Activated effector memory CD4-positive, alpha-beta T cell treated with Interleukin-2 at 50 U/mL for 16 hours (primary cell): Measurements from ENCODE around the gene LATS2.

Experiments used
- DNase-seq: peaks from one replicate; pipeline ENCODE4 v3.0.0-alpha.2; 2020

Gene LATS2

GRCh38 chr13:21046203-21046602, 15.2 kb downstream of the LATS2 start:
- DNase-seq: no peak

GRCh38 chr13:21045100-21045499, 16.3 kb downstream of the LATS2 start:
- DNase-seq: no peak

GRCh38 chr13:21043898-21044297, 17.5 kb downstream of the LATS2 start:
- no peak for DNase-seq

DNA sequence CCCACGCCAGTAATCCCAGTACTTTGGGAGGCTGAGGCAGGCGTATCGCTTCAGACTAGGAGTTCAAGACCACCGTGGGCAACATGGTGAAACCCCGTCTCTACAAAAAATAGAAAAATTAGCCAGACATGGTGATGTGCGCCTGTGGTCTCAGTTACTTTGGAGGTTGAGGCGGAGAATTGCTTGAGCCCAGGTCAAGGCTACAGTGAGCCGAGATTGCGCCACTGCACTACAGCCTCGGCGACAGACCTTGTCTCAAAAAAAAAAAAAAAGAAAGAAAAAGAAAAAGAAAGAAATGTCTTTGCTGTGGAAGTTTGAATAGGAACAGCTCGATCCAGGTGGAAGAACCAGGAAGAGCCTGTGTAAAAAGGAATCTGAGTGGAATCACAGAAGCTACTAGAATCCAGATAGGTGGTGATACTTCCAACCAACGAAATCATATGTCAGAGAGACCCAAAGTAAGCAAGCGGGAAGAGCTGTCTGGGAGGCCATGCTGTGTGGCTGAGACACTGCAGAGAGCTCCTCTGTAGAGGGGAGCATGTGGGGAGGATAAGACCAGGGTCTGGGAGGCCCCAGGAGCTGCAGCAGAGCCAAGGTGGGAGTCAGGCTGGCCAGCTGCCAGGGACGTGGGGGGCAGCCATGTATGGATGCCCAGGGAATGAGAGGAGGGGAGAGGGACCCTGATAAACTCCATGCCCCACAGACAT, 21.1 kb downstream of the LATS2 start:
- DNase-seq: no peak

GRCh38 chr13:21039097-21039800, 22.1 kb downstream of the LATS2 start:
- DNase-seq: no peak

DNA sequence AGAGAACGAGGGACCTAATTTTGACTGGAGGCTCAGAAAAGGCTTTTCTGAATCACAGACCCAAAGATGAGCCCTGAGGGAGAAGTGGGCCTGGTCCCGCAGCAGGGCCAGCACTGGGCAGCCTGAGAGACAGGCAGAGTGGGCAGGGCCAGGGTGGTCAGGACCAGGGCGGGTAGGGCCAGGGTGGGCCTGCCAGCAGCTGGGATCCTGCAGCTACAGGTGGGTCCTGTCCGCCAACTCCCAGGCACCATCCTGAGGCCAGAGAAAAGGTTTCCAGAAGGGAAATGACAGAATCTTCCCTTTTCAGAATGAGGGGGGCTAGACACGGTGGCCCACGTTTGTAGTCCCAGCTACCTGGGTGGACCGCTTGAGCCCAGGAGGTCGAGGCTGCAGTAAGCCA, 23.7 kb downstream of the LATS2 start:
- no peak for DNase-seq

- no peak for DNase-seq
Measured at GRCh38 chr13:21035498-21035897, 25.9 kb downstream of the LATS2 start.

DNA sequence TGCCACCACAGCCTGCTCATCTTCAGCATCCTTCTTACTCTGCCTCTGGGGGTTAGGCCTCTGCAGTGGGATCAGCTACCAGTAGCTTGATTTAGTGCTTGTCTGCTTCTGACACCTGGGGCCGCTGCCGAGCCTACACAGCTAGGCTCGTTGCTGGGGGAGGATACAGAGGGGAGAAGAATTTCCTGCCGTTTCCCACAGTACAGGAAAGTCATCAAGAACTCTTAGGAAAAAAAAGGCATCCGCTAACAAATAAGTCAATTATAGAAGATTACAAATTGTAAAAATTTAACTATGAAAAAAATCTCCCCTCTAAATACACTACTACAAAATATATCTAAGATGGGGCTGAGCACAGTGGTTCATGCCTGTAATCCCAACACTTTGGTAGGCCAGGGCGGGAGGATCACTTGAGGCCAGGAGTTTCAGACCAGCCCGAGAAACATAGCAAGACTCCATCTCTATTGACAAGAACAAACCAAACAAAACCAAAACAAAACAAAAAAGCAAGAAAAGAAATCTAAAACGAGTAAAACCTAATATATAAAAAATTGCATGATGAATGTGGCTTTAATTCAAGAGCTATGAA, 26.7 kb downstream of the LATS2 start:
- no peak for DNase-seq

GRCh38 chr13:21033856-21034602, 27.4 kb downstream of the LATS2 start:
- no peak for DNase-seq

DNA sequence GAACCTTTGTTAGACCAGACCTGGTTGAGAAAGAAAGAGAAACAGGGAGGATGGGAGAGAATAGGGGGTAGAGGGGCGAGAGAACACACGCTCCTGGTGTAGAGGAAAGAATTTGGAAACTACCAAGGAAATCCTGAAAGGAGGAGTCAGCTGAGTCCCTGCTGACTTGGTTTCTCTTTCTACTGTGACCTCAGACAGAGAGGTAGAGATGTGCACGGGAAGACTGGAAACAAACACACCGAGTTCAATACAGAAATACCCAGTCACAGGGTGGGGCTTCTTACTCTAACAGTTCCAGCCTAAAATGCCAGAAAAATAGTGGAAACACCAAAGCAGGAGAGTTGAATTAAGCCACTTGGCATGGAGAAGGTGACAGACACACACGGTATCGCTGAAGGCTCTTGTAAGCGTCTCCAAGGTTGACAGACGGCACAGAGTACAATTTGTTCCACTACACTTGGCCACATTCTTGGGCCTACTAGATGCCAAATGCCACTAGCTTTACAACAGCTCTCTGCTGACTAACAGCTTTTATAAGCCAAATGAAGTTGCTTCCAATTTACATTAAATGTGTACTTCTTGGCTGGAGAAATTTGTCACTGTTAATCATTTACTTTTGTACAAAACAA, 28.1 kb downstream of the LATS2 start:
- no peak for DNase-seq

- no peak for DNase-seq
Measured at GRCh38 chr13:21032656-21033055, 28.7 kb downstream of the LATS2 start.

GRCh38 chr13:21031594-21032275, 29.7 kb downstream of the LATS2 start:
- no peak for DNase-seq

DNA sequence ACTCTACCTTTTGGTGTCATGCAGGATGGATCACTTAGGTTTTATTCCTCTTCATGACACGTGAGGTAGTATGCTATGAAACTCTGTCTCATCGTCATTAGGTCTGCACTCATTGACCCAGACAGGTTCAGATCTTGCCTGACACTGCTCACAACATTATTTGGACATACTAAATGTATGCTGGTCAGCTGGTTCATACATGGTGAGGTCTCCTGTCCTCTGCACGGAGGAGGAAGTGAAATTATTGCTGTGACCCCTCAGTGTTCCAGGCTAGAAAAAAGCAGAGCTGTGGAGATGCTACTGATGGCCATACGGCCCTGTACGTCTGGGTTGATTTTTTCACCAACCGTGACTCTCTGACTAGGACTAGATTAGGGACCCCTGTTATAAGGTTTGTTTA, 35.8 kb downstream of the LATS2 start:
- DNase-seq: no peak

- DNase-seq: no peak
Measured at GRCh38 chr13:21022056-21022979, 39.1 kb downstream of the LATS2 start.

DNA sequence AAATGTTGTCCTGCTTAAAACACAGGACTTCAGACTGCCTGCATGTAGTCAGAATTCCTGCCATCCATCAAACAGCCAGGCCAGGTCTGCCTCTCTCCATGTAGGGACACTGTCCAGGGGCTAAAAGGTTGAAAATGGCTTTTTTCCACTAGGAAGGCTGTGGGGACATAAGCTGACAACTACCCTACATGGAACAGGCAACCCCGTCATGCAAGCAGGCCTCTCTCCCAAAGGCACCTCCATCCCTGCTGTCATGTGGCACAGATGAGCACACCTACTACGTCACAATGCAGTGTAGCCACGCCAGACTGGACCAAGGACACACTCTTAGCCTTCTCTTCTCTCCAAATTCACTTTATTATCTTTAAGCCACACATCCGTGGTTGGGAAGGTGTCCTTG, 40.8 kb downstream of the LATS2 start:
- no peak for DNase-seq

- no peak for DNase-seq
Measured at GRCh38 chr13:21020176-21020575, 41.2 kb downstream of the LATS2 start.

GRCh38 chr13:21018220-21018619, 43.2 kb downstream of the LATS2 start:
- DNase-seq: no peak

- DNase-seq: no peak
Measured at GRCh38 chr13:21016487-21016886, 44.9 kb downstream of the LATS2 start.

GRCh38 chr13:21015284-21015683, 46.1 kb downstream of the LATS2 start:
- DNase-seq: no peak

DNA sequence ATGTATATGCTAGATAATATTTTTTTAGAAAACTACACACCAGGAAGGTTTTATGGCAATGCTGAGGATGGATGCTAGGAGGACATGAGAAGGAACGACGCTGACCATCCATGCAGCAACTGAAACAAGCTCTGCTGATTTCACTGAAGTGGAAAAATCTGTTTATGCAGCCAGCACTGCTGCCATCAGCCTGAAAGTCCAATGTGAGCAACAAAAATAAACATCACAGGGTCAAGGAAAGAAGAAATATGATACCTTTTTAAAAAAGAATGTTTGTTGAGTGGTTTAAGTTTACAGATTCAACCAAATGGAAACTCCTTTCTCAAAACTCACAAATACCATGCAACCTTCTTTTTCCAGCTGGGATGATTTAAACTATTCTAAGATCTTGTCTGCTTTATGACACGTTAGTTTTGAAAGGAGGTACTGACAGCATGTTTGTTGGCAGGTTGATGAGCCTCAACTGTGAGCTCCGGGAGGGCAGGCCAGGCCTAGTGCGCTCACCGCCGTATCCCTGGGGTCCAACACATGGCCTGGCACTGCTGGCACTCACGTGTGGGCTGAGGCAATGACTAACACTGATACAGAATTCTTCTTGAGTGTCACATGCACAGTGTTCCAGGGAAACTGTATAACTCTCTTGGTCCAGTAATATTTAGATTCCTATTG, 46.8 kb downstream of the LATS2 start:
- no peak for DNase-seq

DNA sequence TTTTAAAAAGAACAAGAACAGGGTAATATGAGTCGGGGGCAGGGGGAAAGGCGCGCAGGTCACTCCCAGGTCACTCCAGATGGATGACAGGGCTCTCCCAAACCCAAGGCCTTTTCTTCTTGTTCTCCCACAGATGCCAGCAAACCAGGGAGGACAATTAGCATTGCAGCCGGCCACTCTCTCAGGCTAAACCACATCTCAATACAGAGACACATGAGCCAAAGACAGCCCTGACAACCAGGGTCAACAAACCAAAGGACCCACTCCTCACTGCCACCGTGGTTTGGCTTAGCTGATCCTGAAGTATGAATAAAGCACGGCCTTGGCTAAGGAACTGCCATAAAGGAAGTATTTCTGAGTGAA, 47.3 kb downstream of the LATS2 start:
- no peak for DNase-seq
